ENCODE results near the gene PARD3. TPM values are rescaled to one million over a fixed set of nuclear protein-coding genes. Genes with fewer than 3 reads are reported as not detected.
A peak's percentile ranks its signal among the peaks of the same experiment; 100 is the strongest.

Gene PARD3
- total RNA-seq, 2 donors from 2014 or later, result 59.6 to 74.6 TPM

DNA sequence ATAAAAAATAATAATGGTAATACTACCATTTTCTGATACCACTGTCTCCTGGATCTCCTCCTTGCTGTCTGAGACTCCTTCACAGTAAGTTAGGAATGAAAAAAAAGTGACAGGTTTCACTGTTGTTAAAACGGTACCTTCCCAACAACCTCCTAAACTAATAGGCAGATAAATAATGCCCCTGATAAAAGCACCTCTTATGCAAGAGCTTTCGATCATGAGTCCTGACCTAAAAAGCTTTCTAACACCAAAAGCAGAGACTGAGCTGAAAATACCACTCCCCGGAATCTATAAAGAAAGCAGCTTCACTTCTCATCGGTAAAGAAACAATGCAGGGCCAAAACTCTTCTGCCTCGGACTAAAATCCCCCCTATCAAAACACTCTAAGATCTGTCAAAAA is 14.5 kb downstream of the PARD3 start:
- Histone ChIP-seq H3K27ac (ENCODE audit: low read depth, low read length) (peak overlapping the region; percentile 67), H3K9me3 (ENCODE audit: control insufficient read depth, low read length) (peaks cover 6% of the 10 kb centered on the region), H3K9ac (ENCODE audit: extremely low read depth, low read length, poor library complexity, severe bottlenecking) (peak overlapping the region; percentile 2), H3K4me3 (ENCODE audit: low read length) (peak overlapping the region; percentile 14), H3K27me3 (ENCODE audit: control insufficient read depth, insufficient read depth, low read length, poor library complexity, severe bottlenecking) (no peaks in the 10 kb centered on the region), H3K4me1 (ENCODE audit: control insufficient read depth, insufficient read depth, low read length) (peaks cover 12% of the 10 kb centered on the region), H3K36me3 (ENCODE audit: control insufficient read depth, insufficient read depth, low read length) (peaks cover 20% of the 10 kb centered on the region)
- Mint-ChIP-seq H3K27me3 (ENCODE audit: insufficient read depth) (no peaks in the 10 kb centered on the region), H3K4me3 (no peak overlapping the region), H3K36me3 (ENCODE audit: low read depth) (peaks cover 25% of the 10 kb centered on the region), H3K9me3 (no peaks in the 10 kb centered on the region), H3K4me1 (peaks cover 22% of the 10 kb centered on the region), H3K27ac (peak overlapping the region; percentile 71)
- no peak for DNase-seq
- WGBS, 2 experiments (ENCODE audit: insufficient coverage in 1 of 2, insufficient read length in 1 of 2), result 70 to 74% methylated on average over 4 to 5 of the region's 5 CpGs
- TF ChIP-seq, protein P1, sequence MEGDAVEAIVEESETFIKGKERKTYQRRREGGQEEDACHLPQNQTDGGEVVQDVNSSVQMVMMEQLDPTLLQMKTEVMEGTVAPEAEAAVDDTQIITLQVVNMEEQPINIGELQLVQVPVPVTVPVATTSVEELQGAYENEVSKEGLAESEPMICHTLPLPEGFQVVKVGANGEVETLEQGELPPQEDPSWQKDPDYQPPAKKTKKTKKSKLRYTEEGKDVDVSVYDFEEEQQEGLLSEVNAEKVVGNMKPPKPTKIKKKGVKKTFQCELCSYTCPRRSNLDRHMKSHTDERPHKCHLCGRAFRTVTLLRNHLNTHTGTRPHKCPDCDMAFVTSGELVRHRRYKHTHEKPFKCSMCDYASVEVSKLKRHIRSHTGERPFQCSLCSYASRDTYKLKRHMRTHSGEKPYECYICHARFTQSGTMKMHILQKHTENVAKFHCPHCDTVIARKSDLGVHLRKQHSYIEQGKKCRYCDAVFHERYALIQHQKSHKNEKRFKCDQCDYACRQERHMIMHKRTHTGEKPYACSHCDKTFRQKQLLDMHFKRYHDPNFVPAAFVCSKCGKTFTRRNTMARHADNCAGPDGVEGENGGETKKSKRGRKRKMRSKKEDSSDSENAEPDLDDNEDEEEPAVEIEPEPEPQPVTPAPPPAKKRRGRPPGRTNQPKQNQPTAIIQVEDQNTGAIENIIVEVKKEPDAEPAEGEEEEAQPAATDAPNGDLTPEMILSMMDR (conservative IDR thresholded peaks at IDR 0.05), result no peak

DNA sequence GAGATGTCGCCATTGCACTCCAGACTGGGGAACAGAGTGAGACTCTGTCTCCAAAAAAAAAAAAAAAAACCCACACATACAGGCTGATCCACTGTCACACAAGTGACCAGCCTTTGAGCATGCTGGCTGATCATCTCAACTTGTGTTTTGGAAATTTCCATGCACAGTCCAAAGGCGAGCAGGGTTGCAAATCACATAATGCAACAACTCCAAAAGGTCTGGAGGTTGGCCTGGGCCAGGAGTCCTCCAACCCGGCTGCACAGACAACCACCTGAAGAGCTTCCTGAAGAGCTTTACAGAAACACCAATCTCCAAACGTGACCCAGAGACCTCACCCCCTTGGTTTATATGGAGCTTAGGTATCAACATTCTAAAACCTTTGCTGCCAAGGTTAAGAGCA is 16.4 kb downstream of the PARD3 start:
- no peak overlapping the region for H3K4me3 ChIP-seq (ENCODE audit: low read length)
- H3K4me3 Mint-ChIP-seq, result no peak overlapping the region
- H3K36me3 ChIP-seq (ENCODE audit: control insufficient read depth, insufficient read depth, low read length), result peaks cover 20% of the 10 kb centered on the region
- peaks cover 6% of the 10 kb centered on the region for H3K9me3 ChIP-seq (ENCODE audit: control insufficient read depth, low read length)
- TF ChIP-seq, protein P1 (conservative IDR thresholded peaks at IDR 0.05), result no peak
- no peaks in the 10 kb centered on the region for H3K27me3 ChIP-seq (ENCODE audit: control insufficient read depth, insufficient read depth, low read length, poor library complexity, severe bottlenecking)
- no peaks in the 10 kb centered on the region for H3K9me3 Mint-ChIP-seq
- 92 to 100% methylated on average over 1 to 4 of the region's 4 CpGs for WGBS, 2 experiments (ENCODE audit: insufficient coverage in 1 of 2, insufficient read length in 1 of 2)
- no peak overlapping the region for H3K27ac Mint-ChIP-seq
- peaks cover 33% of the 10 kb centered on the region for H3K4me1 Mint-ChIP-seq
- no peaks in the 10 kb centered on the region for H3K27me3 Mint-ChIP-seq (ENCODE audit: insufficient read depth)
- H3K9ac ChIP-seq (ENCODE audit: extremely low read depth, low read length, poor library complexity, severe bottlenecking), result no peak overlapping the region
- no peak overlapping the region for H3K27ac ChIP-seq (ENCODE audit: low read depth, low read length)
- peaks cover 20% of the 10 kb centered on the region for H3K36me3 Mint-ChIP-seq (ENCODE audit: low read depth)
- H3K4me1 ChIP-seq (ENCODE audit: control insufficient read depth, insufficient read depth, low read length), result peaks cover 12% of the 10 kb centered on the region
- DNase-seq, result no peak

DNA sequence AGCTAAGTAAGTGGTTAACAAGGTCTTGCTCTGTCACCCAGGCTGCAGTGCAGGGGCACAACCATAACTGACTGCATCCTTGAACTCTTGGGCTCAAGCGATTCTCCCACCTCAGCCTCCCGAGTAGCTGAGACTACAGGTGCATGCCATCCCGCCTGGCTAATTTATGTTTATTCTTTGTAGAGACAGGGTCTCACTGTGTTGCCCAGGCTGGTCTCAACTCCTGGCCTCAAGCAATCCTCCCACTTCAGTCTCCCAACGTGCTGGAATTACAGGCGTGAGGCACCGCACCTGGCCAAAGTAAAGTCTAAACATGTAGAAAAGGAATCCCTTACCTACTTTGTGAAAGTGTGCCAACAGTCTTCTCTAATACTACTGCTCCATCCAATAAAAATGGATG is 17.9 kb downstream of the PARD3 start:
- Histone ChIP-seq H3K9ac (ENCODE audit: extremely low read depth, low read length, poor library complexity, severe bottlenecking) (no peak overlapping the region), H3K4me1 (ENCODE audit: control insufficient read depth, insufficient read depth, low read length) (peaks cover 12% of the 10 kb centered on the region), H3K27ac (ENCODE audit: low read depth, low read length) (no peak overlapping the region), H3K9me3 (ENCODE audit: control insufficient read depth, low read length) (peaks cover 6% of the 10 kb centered on the region), H3K36me3 (ENCODE audit: control insufficient read depth, insufficient read depth, low read length) (peaks cover 20% of the 10 kb centered on the region), H3K4me3 (ENCODE audit: low read length) (no peak overlapping the region), H3K27me3 (ENCODE audit: control insufficient read depth, insufficient read depth, low read length, poor library complexity, severe bottlenecking) (no peaks in the 10 kb centered on the region)
- Mint-ChIP-seq H3K27me3 (ENCODE audit: insufficient read depth) (no peaks in the 10 kb centered on the region), H3K9me3 (no peaks in the 10 kb centered on the region), H3K4me3 (no peak overlapping the region), H3K27ac (no peak overlapping the region), H3K36me3 (ENCODE audit: low read depth) (peaks cover 20% of the 10 kb centered on the region), H3K4me1 (peaks cover 39% of the 10 kb centered on the region)
- WGBS, 2 experiments (ENCODE audit: insufficient coverage in 1 of 2, insufficient read length in 1 of 2), result 92 to 96% methylated on average over 3 to 6 of the region's 6 CpGs
- TF ChIP-seq, protein P1 (conservative IDR thresholded peaks at IDR 0.05), result no peak
- DNase-seq, result no peak

All from endodermal cell (in vitro differentiated cells).